Right forelimb (tissue), 1 donor: Measurements from ENCODE around the gene TBL2.
A peak's percentile ranks its signal among the peaks of the same experiment; 100 is the strongest.
"Not testable (repeated sequence)": the region's sequence is repeated elsewhere in the genome, so short reads cannot be mapped to it uniquely, and the experiment has no call there.

Experiments
- DNase-seq: peaks from one replicate; pipeline ENCODE4 v3.0.0-alpha.2; 2018

TBL2 gene

DNA sequence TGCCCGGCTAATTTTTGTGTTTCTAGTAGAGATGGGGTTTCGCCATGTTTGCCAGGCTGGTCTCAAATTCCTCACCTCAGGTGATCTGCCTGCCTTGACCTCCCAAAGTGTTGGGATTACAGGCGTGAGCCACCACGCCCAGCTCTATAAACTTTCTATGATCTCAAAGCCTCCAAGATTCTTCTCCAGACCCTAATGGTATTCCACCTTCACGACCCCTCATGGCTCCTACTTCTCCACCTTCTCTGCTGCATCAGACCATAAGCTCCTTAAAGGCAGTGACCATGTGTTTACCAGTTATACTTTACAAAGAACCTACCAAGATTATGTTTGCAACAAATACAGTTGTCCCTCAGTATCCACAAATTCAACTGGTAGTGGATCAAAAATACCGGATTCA is 46.2 kb downstream of the TBL2 start:
- DNase-seq: no peak

DNA sequence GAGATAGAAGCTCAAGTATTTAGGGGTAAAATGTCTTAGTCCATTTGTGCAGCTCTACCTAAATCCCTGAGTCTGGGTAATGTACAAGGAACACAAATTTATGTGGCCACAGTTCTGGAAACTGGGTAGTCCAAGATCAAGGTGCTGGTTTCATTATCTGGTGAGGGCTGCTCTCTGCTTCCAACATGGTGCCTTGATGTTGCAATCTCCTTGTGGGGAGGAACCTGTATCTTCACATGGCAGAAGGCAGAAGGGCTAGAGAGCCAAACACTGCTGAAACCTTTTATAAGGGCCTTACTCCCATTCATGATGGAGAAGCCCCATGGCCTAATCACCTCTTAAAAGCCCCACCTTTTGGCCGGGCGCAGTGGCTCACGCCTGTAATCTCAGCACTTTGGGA is 47.6 kb downstream of the TBL2 start:
- no peak for DNase-seq

DNA sequence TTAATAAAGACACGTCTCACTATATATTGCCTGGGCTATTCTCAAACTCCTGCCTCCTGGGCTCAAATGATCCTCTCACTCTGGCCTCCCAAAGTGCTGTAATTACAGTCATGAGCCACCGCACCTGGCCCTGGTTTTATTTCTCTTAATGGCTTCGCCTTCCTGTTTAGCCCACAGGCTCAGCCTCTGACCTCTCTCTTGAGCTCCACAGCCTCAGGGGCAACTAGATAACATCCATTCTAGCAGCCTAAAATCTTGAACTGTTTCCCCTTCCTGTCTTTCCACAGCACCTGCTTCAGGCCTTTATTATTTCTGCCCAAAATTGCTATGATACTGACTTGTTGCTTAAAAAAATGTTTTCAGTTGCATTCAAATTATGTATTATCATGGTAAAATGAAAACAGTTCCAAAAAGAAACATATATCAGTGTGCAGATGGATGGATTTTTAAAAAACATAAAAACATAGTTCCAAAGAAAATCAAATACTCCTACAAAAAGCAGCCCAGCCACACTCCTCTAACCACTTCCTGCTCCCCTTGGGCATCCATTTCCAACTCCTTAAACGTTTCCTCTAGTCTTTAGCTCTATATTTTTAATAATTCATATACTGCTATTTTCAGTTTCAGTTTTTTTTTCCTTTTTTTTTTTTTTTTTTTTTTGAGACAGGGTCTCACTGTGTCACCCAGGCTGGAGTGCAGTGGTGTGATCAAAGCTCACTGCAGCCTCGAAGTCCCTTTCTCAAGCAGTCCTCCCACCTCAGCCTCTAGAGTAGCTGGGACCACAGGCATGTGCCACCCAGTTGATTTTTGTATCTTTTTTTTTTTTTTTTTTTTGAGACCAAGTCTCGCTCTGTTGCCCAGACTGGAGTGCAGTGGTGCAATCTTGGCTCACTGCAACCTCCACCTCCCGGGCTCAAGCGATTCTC is 51.2 kb downstream of the TBL2 start:
- DNase-seq: no peak

DNA sequence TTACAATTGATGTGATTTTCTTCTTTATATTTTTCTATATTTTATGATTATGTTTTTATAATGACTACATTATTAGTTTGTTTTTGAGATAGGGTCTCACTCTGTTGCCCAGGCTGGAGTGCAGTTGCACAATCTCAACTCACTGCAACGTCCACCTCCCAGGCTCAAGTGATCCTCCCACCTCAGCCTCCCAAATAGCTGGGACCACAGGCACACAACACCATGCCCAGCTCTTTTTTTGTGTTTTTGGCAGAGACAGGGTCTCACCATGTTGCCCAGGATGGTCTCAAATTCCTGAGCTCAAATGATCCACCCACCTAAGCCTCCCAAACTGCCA is 52.3 kb downstream of the TBL2 start:
- not testable (repeated sequence) for DNase-seq

DNA sequence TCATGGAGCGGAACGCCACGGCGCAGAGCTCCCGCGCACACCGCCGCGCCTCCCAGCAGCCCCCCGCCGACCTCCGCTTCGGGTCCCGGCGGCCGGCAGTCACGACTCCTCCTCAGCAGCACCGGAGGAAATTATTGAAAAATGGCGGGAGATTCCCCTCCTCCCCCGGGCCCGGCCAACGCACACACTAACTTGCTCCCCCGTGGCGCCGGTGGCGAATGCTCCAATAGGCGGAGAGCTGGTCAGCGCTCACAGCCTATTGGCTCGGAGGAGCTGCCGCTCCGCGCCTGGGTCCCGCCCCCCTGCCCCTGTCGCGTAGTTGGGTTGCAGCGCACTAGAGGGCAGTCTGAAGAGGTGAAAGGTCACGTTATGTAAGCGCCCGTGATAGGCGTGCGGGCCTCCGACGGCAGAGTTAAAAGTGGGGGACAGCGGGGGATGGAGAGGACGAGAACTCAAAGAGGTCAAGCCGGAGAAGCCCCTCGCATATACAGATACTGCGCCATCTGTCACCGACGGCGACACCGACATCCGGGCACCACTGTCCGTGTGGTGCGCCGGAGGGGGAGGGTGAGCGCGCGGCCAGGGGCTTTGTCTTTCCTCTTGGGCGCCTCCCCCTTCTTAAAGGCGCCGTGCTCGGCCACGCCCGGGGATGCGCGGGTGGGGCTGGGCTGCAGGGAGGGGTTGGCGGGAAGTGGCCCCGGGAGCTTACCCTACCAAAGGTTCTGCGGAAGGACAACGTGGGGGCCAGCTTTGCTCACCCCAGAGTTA is 56.1 kb downstream of the TBL2 start, which contains the start of gene BAZ1B:
Gene BAZ1B, minus strand, starts transcription at position 189 of the 768 bp plus-strand sequence. CDS start 360 bp downstream, outside the sequence.
- DNase-seq: peak; percentile 97

DNA sequence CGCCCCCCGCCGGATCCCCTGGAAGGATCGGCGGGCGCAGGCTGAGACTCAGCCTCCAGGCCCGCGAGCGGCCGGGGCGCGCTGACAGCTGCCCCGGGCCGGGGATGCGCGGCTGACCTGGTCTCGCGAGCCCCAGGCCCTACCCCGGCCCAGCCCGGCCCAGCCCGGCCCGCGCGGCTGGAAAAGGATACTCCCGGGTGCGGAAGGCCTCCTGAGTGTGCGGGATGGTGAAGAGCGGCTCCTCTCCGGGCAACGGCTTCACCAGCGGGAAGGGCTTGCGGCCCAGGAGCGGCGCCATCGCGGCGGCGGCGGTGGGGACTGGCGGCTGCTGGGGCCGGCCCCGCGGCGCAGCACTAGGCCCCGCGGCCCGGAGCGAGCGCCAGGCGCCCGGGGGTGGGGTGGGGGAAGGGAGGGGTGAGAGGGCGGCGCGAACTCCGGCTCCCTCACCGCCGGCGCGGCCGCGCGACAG is 56.7 kb downstream of the TBL2 start:
- peak; percentile 74 for DNase-seq

DNA sequence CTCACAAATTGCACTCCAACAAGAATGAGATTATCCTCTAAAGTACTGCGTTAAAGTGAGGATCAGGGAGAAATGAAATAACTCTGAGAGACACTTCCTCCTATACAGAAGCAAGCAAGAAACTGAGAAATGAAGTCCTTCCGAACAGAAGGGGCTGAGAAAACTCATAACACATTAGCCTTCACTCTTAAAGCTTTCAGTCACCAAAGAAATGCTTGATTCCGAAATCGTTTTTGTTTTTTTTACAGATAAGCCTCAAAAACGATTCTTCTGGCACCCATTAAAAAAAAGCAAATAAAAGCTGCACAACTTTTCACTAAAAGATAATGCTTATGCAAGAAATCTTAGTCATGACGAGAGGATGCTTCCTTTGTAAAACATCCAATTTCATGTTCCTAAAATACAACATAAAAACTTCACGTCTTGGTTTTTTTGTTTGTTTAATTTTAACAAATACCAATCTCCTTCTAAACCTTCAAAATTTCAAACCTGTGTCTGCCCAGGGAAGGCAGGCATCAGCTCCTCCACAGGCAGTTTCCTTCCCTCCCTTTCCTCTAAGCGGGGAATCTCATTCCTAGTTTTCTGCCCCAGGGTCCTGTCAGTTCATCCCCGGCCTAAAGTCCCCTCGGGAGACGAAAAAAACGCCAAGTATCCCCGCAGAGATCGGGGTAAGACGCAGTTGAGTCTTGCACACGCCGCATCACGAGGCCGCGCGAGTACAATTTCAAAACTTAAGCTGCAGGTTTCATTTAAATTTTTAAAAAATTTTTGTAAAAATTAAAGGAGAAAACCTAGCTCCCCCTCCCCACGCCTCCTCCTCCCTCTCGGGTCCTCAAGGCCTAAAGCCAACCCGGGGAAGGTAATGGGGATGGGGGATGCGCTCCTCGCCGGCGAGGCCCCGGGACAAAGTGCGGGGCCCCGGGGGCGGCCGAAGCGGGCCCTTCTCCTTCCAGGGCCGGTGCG is 57.4 kb downstream of the TBL2 start:
- peak; percentile 51 for DNase-seq

DNA sequence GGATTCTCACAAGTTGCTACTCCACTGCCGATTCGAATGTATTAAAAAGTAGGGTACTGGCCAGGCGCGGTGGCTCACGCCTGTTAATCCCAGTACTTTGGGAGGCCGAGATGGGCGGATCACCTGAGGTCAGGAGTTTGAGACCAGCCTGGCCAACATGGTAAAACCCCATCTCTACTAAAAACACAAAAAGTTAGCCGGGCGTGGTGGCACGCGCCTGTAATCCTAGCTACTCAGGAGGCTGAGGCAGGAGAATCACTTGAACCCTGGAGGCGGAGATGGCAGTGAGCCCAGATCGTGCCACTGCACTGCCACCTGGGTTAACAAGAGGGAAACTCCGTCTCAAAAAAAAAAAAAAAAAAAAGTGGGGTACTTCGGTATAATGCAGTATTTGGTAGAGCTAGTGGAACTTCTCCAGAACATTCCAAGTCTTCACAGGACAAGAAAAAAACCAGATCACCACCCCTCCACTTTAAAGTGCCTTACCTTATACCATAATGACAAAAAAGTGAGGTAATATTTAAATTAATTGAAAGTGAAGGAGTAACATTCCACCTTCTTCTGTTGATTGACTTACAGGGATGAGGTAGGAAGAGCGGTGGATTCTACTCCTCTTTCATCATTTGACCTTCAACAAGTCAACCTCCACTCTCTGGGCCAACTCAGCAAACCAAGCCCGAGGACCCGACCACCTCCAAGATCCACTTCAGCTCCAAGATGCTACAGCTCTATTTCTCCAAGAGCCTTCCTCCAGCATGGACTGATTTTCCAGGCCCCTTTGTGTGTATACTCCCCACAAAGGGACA is 58.3 kb downstream of the TBL2 start:
- no peak for DNase-seq

DNA sequence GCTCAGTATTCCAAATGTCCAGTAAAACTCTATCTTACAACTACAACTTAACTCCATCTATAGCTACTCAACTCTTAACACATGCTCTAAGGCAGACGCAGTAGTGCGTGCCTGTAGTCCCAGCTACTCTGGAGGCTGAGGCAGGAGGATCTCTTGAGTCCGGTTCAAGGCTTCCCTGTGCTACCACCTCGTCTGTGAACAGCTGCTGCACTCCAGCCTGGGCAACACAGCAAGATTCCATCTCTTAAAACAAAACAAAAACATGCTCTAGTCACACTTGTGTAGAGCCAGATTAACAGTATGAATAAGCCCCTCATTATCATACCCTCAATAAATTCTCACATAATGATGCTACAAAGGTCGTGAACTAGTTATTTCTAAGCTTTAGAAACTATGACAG is 59.9 kb downstream of the TBL2 start:
- DNase-seq: no peak
